H1 (cell line): Measurements from ENCODE around the gene PLXNA4. TPM values are rescaled to one million over a fixed set of nuclear protein-coding genes. Genes with fewer than 3 reads are reported as not detected.

Experiments
- polyA plus RNA-seq, 7 experiments: library from polyadenylated mRNA; depleted of rRNA in 3 of 7; stranded (reverse) in 5 of 7; unstranded in 2 of 7; fragments of >200 nt in 5 of 7; fragments of 200-250 nt in 2 of 7; gene quantifications; 1 replicate in 5 of 7; 2 replicates in 1 of 7; 4 replicates in 1 of 7; pipeline versions ENCODE4 v1.2.1 to v1.2.3, GENCODE V29; 2011 to 2013; ENCODE audit warnings: missing spikeins in 2 of 7, mixed read lengths in 2 of 7
- total RNA-seq: library from RNA; stranded (reverse); fragmentation: NEBNext Ultra II Directional; extraction: Animal tissue kit (Norgen Biotek cat#: 25700); gene quantifications from 2 replicates; pipeline ENCODE4 v1.2.1, GENCODE V29; 2021
- TF ChIP-seq, protein P1 (sequence below): fragments of 300-600 bp; sonication (generic); IDR thresholded peaks from 2 replicates; pipeline ENCODE4 v1.7.1; 2012; ENCODE audit warnings: low read length, moderate library complexity, mild to moderate bottlenecking, inconsistent platforms; ENCODE audit not compliant: insufficient replicate concordance

Gene PLXNA4
- total and polyA plus RNA-seq, 2 of the 8 experiments (the other 6 are each of a cell fraction or from before 2014, with no cell fraction given), result 0.76 to 0.79 TPM

DNA sequence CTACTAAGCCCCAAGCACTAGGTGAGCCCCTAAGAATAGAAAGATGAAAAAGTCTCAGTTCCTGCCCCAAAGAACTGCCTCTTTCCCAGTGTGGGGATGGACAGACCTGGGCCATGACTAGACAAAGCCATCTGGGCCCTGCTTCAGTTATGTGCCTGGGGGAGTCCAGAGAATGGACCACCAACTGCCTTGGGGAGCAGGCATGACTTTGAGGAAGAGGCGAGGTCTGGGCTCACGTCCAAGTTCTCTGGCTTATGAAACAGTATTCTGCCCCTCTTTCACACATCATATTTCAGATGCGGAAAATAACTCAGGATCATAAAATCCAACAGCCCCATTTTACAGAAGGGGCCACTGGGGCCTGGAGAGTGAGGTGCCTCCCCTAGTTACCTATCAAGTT is 80.3 kb downstream of the PLXNA4 start (continued):
- TF ChIP-seq, protein P1, sequence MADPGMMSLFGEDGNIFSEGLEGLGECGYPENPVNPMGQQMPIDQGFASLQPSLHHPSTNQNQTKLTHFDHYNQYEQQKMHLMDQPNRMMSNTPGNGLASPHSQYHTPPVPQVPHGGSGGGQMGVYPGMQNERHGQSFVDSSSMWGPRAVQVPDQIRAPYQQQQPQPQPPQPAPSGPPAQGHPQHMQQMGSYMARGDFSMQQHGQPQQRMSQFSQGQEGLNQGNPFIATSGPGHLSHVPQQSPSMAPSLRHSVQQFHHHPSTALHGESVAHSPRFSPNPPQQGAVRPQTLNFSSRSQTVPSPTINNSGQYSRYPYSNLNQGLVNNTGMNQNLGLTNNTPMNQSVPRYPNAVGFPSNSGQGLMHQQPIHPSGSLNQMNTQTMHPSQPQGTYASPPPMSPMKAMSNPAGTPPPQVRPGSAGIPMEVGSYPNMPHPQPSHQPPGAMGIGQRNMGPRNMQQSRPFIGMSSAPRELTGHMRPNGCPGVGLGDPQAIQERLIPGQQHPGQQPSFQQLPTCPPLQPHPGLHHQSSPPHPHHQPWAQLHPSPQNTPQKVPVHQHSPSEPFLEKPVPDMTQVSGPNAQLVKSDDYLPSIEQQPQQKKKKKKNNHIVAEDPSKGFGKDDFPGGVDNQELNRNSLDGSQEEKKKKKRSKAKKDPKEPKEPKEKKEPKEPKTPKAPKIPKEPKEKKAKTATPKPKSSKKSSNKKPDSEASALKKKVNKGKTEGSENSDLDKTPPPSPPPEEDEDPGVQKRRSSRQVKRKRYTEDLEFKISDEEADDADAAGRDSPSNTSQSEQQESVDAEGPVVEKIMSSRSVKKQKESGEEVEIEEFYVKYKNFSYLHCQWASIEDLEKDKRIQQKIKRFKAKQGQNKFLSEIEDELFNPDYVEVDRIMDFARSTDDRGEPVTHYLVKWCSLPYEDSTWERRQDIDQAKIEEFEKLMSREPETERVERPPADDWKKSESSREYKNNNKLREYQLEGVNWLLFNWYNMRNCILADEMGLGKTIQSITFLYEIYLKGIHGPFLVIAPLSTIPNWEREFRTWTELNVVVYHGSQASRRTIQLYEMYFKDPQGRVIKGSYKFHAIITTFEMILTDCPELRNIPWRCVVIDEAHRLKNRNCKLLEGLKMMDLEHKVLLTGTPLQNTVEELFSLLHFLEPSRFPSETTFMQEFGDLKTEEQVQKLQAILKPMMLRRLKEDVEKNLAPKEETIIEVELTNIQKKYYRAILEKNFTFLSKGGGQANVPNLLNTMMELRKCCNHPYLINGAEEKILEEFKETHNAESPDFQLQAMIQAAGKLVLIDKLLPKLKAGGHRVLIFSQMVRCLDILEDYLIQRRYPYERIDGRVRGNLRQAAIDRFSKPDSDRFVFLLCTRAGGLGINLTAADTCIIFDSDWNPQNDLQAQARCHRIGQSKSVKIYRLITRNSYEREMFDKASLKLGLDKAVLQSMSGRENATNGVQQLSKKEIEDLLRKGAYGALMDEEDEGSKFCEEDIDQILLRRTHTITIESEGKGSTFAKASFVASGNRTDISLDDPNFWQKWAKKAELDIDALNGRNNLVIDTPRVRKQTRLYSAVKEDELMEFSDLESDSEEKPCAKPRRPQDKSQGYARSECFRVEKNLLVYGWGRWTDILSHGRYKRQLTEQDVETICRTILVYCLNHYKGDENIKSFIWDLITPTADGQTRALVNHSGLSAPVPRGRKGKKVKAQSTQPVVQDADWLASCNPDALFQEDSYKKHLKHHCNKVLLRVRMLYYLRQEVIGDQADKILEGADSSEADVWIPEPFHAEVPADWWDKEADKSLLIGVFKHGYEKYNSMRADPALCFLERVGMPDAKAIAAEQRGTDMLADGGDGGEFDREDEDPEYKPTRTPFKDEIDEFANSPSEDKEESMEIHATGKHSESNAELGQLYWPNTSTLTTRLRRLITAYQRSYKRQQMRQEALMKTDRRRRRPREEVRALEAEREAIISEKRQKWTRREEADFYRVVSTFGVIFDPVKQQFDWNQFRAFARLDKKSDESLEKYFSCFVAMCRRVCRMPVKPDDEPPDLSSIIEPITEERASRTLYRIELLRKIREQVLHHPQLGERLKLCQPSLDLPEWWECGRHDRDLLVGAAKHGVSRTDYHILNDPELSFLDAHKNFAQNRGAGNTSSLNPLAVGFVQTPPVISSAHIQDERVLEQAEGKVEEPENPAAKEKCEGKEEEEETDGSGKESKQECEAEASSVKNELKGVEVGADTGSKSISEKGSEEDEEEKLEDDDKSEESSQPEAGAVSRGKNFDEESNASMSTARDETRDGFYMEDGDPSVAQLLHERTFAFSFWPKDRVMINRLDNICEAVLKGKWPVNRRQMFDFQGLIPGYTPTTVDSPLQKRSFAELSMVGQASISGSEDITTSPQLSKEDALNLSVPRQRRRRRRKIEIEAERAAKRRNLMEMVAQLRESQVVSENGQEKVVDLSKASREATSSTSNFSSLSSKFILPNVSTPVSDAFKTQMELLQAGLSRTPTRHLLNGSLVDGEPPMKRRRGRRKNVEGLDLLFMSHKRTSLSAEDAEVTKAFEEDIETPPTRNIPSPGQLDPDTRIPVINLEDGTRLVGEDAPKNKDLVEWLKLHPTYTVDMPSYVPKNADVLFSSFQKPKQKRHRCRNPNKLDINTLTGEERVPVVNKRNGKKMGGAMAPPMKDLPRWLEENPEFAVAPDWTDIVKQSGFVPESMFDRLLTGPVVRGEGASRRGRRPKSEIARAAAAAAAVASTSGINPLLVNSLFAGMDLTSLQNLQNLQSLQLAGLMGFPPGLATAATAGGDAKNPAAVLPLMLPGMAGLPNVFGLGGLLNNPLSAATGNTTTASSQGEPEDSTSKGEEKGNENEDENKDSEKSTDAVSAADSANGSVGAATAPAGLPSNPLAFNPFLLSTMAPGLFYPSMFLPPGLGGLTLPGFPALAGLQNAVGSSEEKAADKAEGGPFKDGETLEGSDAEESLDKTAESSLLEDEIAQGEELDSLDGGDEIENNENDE, result no peak
